Spleen (tissue), 7 donors: ENCODE measurements around the gene RFX4.

Experiments
- CTCF ChIP-seq, 11 experiments: fragments of 200-600 bp in 7 of 11; fragments of 450-650 bp in 4 of 11; sonication (generic) in 4 of 11; IDR thresholded peaks in 8 of 11; conservative IDR thresholded peaks in 3 of 11; 1 replicate in 7 of 11; 2 replicates in 4 of 11; pipeline versions ENCODE4 v1.4.0 to v1.8.0; 2016 to 2021; ENCODE audit warnings: antibody characterized with exemption in 11 of 11, inconsistent platforms in 4 of 11, mild to moderate bottlenecking in 1 of 11
- POLR2AphosphoS5 ChIP-seq, 3 donors: sonication (generic); formaldehyde crosslinking; IDR thresholded peaks; one replicate each; pipeline ENCODE4 v1.5.1; 2017; ENCODE audit warnings: antibody characterized with exemption in 3 of 3
- donor health status: DM: no; HTN: no; CAD: no; lungs with moderate emphysema.
- donor health status: DM: no; HTN: no; CAD: no.
- donor health status: DM: no; HTN: no; CAD: no.

- peak in 1 of 11 experiments; percentile 7 for TF ChIP-seq CTCF (IDR thresholded peaks at IDR 0.05 in 8 of 11, conservative IDR thresholded peaks at IDR 0.05 in 3 of 11)
- TF ChIP-seq POLR2AphosphoS5 (IDR thresholded peaks at IDR 0.05): no peak
Observed at GRCh38 chr12:106682594-106683234, 99.9 kb downstream of the RFX4 start.
